Measurements from ENCODE around the gene ROR1.
"Not testable (repeated sequence)": the region's sequence is repeated elsewhere in the genome, so short reads cannot be mapped to it uniquely, and the experiment has no call there.

ROR1 gene

DNA sequence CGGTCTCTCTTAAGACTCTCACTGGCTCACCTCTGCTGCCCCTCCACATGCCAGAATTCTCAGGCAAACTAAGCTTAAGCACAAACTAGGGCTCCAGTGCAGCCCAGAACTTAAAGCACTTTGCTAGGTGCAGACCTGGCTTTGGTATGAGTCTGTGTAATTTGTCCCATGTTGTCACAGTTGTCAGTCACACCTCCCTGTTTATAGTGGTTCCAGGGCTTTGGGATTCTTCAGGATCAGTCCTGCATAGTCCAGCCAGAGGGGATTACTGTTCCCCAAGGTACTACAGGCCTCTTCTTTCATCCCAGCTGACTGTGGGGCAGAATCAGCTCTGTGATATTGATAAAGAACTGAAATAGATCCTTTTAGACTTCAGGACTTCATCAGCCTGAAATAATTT is 324.6 kb downstream of the ROR1 start:
- H3K9me3 ChIP-seq (ENCODE audit: control insufficient read depth, low read length) = no peaks in the 10 kb centered on the region
- H2BK5ac ChIP-seq (ENCODE audit: low read depth, low read length, poor library complexity, severe bottlenecking) = no peak overlapping the region
- no peak overlapping the region for H3K4ac ChIP-seq (ENCODE audit: low read depth in 1 of 2, low read length in 2 of 2)
- no peak overlapping the region for H4K91ac ChIP-seq (ENCODE audit: low read length)
- no peaks in the 10 kb centered on the region for H3K27me3 ChIP-seq (ENCODE audit: control insufficient read depth in 1 of 2, insufficient read depth in 1 of 2, low read length in 2 of 2)
- no peak overlapping the region for H3K23ac ChIP-seq (ENCODE audit: low read length in 2 of 2)
- H2BK120ac ChIP-seq (ENCODE audit: low read depth, low read length) = no peak overlapping the region
- H3K18ac ChIP-seq (ENCODE audit: low read depth in 1 of 2, low read length in 2 of 2) = no peak overlapping the region
- no peak overlapping the region for H3K9ac ChIP-seq (ENCODE audit: low read length)
- peak overlapping the region; percentile 29 for H4K8ac ChIP-seq (ENCODE audit: low read length)
- no peak overlapping the region for H3K4me3 ChIP-seq (ENCODE audit: insufficient read depth in 1 of 2, low read depth in 1 of 2, low read length in 2 of 2)
- H3K27ac ChIP-seq (ENCODE audit: low read length, poor library complexity, severe bottlenecking) = no peak overlapping the region
- no peak for DNase-seq
- no peak overlapping the region for H2BK12ac ChIP-seq (ENCODE audit: low read length in 2 of 2)
- no peaks in the 10 kb centered on the region for H3K36me3 ChIP-seq (ENCODE audit: control insufficient read depth in 1 of 2, insufficient read depth in 2 of 2, low read depth in 1 of 2, low read length in 2 of 2)
- no peak overlapping the region for H2AK5ac ChIP-seq (ENCODE audit: low read length, severe bottlenecking)
- no peak overlapping the region for H3K14ac ChIP-seq (ENCODE audit: low read length in 2 of 2)
- no peak overlapping the region for H2BK15ac ChIP-seq (ENCODE audit: low read depth, poor library complexity, severe bottlenecking)
- peaks cover 3% of the 10 kb centered on the region for H3K79me1 ChIP-seq (replicated peaks; ENCODE audit: low read length, poor library complexity, severe bottlenecking)
- H3K4me2 ChIP-seq (ENCODE audit: low read length, poor library complexity, severe bottlenecking) = no peak overlapping the region
- no peak overlapping the region for H2AFZ ChIP-seq (ENCODE audit: low read depth, low read length)
- H3K4me1 ChIP-seq (ENCODE audit: control insufficient read depth, insufficient read depth, low read depth, low read length) = no peaks in the 10 kb centered on the region
- 100% methylated on average over 1 of the region's 1 CpG for WGBS

DNA sequence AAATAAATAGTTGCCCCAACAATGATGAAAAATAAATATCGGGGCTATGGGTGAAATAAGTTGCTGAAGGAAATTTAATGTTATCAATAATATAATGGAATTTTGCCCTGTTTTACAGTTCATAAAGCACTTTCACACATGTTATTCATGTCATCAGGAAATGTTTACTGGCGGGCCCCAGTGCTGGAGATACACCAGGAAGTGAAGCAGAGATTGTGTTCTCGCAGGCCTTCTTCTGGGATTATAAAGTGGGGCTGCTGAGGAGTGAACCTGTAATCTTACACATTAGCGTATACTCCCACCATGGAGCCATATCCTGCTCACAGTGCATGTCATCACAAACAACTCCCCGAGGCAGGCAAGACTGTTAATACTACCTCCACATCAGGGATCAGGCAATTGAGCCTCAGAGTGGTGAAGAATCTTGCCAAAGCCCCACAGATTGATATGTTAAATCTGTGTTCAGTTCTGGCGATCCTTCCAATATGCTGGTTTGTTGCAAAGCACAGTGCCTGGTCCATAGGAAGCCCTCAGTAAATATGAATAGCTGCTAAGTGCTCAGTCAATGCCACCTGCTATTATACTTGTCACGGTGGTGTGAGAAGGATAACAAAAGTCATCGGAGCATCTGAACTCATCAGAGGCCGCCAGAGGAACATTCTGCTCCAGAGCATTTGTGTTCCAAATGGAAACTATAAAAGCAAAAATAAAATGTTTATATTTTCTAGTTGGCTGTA is 325.2 kb downstream of the ROR1 start:
- Histone ChIP-seq H3K4me3 (ENCODE audit: insufficient read depth in 1 of 2, low read depth in 1 of 2, low read length in 2 of 2) (no peak overlapping the region), H3K9ac (ENCODE audit: low read length) (no peak overlapping the region), H3K18ac (ENCODE audit: low read depth in 1 of 2, low read length in 2 of 2) (no peak overlapping the region), H4K8ac (ENCODE audit: low read length) (no peak overlapping the region), H3K4me1 (ENCODE audit: control insufficient read depth, insufficient read depth, low read depth, low read length) (no peaks in the 10 kb centered on the region), H2BK15ac (ENCODE audit: low read depth, poor library complexity, severe bottlenecking) (no peak overlapping the region), H2BK12ac (ENCODE audit: low read length in 2 of 2) (no peak overlapping the region), H2BK5ac (ENCODE audit: low read depth, low read length, poor library complexity, severe bottlenecking) (no peak overlapping the region), H3K23ac (ENCODE audit: low read length in 2 of 2) (no peak overlapping the region), H3K79me1 (replicated peaks; ENCODE audit: low read length, poor library complexity, severe bottlenecking) (peaks cover 3% of the 10 kb centered on the region), H2BK120ac (ENCODE audit: low read depth, low read length) (no peak overlapping the region), H3K4me2 (ENCODE audit: low read length, poor library complexity, severe bottlenecking) (no peak overlapping the region), H3K4ac (ENCODE audit: low read depth in 1 of 2, low read length in 2 of 2) (no peak overlapping the region), H2AK5ac (ENCODE audit: low read length, severe bottlenecking) (no peak overlapping the region), H4K91ac (ENCODE audit: low read length) (no peak overlapping the region), H3K9me3 (ENCODE audit: control insufficient read depth, low read length) (no peaks in the 10 kb centered on the region), H3K14ac (ENCODE audit: low read length in 2 of 2) (no peak overlapping the region), H3K36me3 (ENCODE audit: control insufficient read depth in 1 of 2, insufficient read depth in 2 of 2, low read depth in 1 of 2, low read length in 2 of 2) (no peaks in the 10 kb centered on the region), H3K27me3 (ENCODE audit: control insufficient read depth in 1 of 2, insufficient read depth in 1 of 2, low read length in 2 of 2) (no peaks in the 10 kb centered on the region), H2AFZ (ENCODE audit: low read depth, low read length) (no peak overlapping the region), H3K27ac (ENCODE audit: low read length, poor library complexity, severe bottlenecking) (no peak overlapping the region)
- DNase-seq = no peak
- WGBS = 83% methylated on average over 7 of the region's 9 CpGs

GRCh38 chr1:64100791-64101190 is 327.0 kb downstream of the ROR1 start:
- Histone ChIP-seq H3K23ac (ENCODE audit: low read length in 2 of 2) (no peak overlapping the region), H3K4me2 (ENCODE audit: low read length, poor library complexity, severe bottlenecking) (no peak overlapping the region)

GRCh38 chr1:64104585-64104984 is 330.8 kb downstream of the ROR1 start:
- not testable (repeated sequence) for H3K23ac ChIP-seq (ENCODE audit: low read length in 2 of 2); H3K4ac ChIP-seq (ENCODE audit: low read depth in 1 of 2, low read length in 2 of 2); H3K4me1 ChIP-seq (ENCODE audit: control insufficient read depth, insufficient read depth, low read depth, low read length); DNase-seq; H3K36me3 ChIP-seq (ENCODE audit: control insufficient read depth in 1 of 2, insufficient read depth in 2 of 2, low read depth in 1 of 2, low read length in 2 of 2); H3K9me3 ChIP-seq (ENCODE audit: control insufficient read depth, low read length); H4K91ac ChIP-seq (ENCODE audit: low read length); H2BK12ac ChIP-seq (ENCODE audit: low read length in 2 of 2); H2AK5ac ChIP-seq (ENCODE audit: low read length, severe bottlenecking); H2BK15ac ChIP-seq (ENCODE audit: low read depth, poor library complexity, severe bottlenecking); H4K8ac ChIP-seq (ENCODE audit: low read length); H3K14ac ChIP-seq (ENCODE audit: low read length in 2 of 2); H3K9ac ChIP-seq (ENCODE audit: low read length); H3K27ac ChIP-seq (ENCODE audit: low read length, poor library complexity, severe bottlenecking); H3K27me3 ChIP-seq (ENCODE audit: control insufficient read depth in 1 of 2, insufficient read depth in 1 of 2, low read length in 2 of 2); H2AFZ ChIP-seq (ENCODE audit: low read depth, low read length); H2BK5ac ChIP-seq (ENCODE audit: low read depth, low read length, poor library complexity, severe bottlenecking); H3K4me2 ChIP-seq (ENCODE audit: low read length, poor library complexity, severe bottlenecking); H3K4me3 ChIP-seq (ENCODE audit: insufficient read depth in 1 of 2, low read depth in 1 of 2, low read length in 2 of 2); H3K79me1 ChIP-seq (replicated peaks; ENCODE audit: low read length, poor library complexity, severe bottlenecking); H2BK120ac ChIP-seq (ENCODE audit: low read depth, low read length)
- peak overlapping the region in 1 of 2 experiments; percentile 24 for H3K18ac ChIP-seq (ENCODE audit: low read depth in 1 of 2, low read length in 2 of 2)
- WGBS = 59% methylated on average over 1 of the region's 1 CpG

More at GRCh38 chr1:64100791-64101190, 327.0 kb downstream of the ROR1 start:
- Histone ChIP-seq H3K4ac (ENCODE audit: low read depth in 1 of 2, low read length in 2 of 2) (no peak overlapping the region), H3K9me3 (ENCODE audit: control insufficient read depth, low read length) (no peaks in the 10 kb centered on the region), H3K27me3 (ENCODE audit: control insufficient read depth in 1 of 2, insufficient read depth in 1 of 2, low read length in 2 of 2) (no peaks in the 10 kb centered on the region), H3K4me1 (ENCODE audit: control insufficient read depth, insufficient read depth, low read depth, low read length) (no peaks in the 10 kb centered on the region), H2BK12ac (ENCODE audit: low read length in 2 of 2) (no peak overlapping the region), H3K4me3 (ENCODE audit: insufficient read depth in 1 of 2, low read depth in 1 of 2, low read length in 2 of 2) (no peak overlapping the region), H2BK120ac (ENCODE audit: low read depth, low read length) (no peak overlapping the region), H4K8ac (ENCODE audit: low read length) (no peak overlapping the region), H2AK5ac (ENCODE audit: low read length, severe bottlenecking) (no peak overlapping the region), H2AFZ (ENCODE audit: low read depth, low read length) (no peak overlapping the region), H2BK15ac (ENCODE audit: low read depth, poor library complexity, severe bottlenecking) (no peak overlapping the region), H3K27ac (ENCODE audit: low read length, poor library complexity, severe bottlenecking) (no peak overlapping the region), H3K18ac (ENCODE audit: low read depth in 1 of 2, low read length in 2 of 2) (no peak overlapping the region), H3K14ac (ENCODE audit: low read length in 2 of 2) (no peak overlapping the region), H2BK5ac (ENCODE audit: low read depth, low read length, poor library complexity, severe bottlenecking) (no peak overlapping the region), H4K91ac (ENCODE audit: low read length) (no peak overlapping the region), H3K79me1 (replicated peaks; ENCODE audit: low read length, poor library complexity, severe bottlenecking) (peaks cover 3% of the 10 kb centered on the region), H3K36me3 (ENCODE audit: control insufficient read depth in 1 of 2, insufficient read depth in 2 of 2, low read depth in 1 of 2, low read length in 2 of 2) (no peaks in the 10 kb centered on the region), H3K9ac (ENCODE audit: low read length) (no peak overlapping the region)
- WGBS = 86% methylated on average over 4 of the region's 4 CpGs
- no peak for DNase-seq
